Smooth muscle cell (in vitro differentiated cells): ENCODE results near the gene LONRF2. TPM values are rescaled to one million over a fixed set of nuclear protein-coding genes. Genes with fewer than 3 reads are reported as not detected.

Source experiments
- DNase-seq: peaks from one replicate; lab custom pipeline; 2025; ENCODE audit not compliant: unreplicated experiment; lab: John Stamatoyannopoulos, UW
- H2AFZ ChIP-seq: fragments of 200-600 bp; sonication (generic); 2 replicates; pipeline ENCODE4 v1.6.0; 2016; ENCODE audit warnings: antibody characterized with exemption, low read depth, mild to moderate bottlenecking
- H3F3A ChIP-seq: fragments of 200-600 bp; sonication (generic); 2 replicates; pipeline ENCODE4 v1.6.0; 2017; ENCODE audit warnings: antibody characterized with exemption, low read depth
- H3K27ac ChIP-seq: fragments of 200-600 bp; sonication (generic); 2 replicates; pipeline ENCODE4 v1.5.1; 2016; ENCODE audit warnings: low read depth, mild to moderate bottlenecking
- H3K27me3 ChIP-seq: fragments of 200-600 bp; sonication (generic); 2 replicates; pipeline ENCODE4 v1.6.1; 2016; ENCODE audit warnings: low read depth, mild to moderate bottlenecking
- H3K36me3 ChIP-seq: fragments of 200-600 bp; sonication (generic); 2 replicates; pipeline ENCODE4 v1.5.1; 2016; ENCODE audit warnings: low read depth
- H3K4me1 ChIP-seq: fragments of 200-600 bp; sonication (generic); 2 replicates; pipeline ENCODE4 v1.5.1; 2016; ENCODE audit warnings: low read depth
- H3K4me2 ChIP-seq: fragments of 200-600 bp; sonication (generic); 2 replicates; pipeline ENCODE4 v1.6.0; 2016; ENCODE audit warnings: mild to moderate bottlenecking
- H3K4me3 ChIP-seq: fragments of 200-600 bp; sonication (generic); 2 replicates; pipeline ENCODE4 v1.5.1; 2016; ENCODE audit warnings: mild to moderate bottlenecking
- H3K79me2 ChIP-seq: fragments of 200-600 bp; sonication (generic); 2 replicates; pipeline ENCODE4 v1.6.0; 2016; ENCODE audit warnings: low read depth, mild to moderate bottlenecking
- H3K9ac ChIP-seq: fragments of 200-600 bp; sonication (generic); 2 replicates; pipeline ENCODE4 v1.6.0; 2016; ENCODE audit warnings: low read depth
- H3K9me3 ChIP-seq: fragments of 200-600 bp; sonication (generic); replicated peaks from 2 replicates; pipeline ENCODE4 v1.5.1; 2016; ENCODE audit warnings: low read depth
- H4K20me1 ChIP-seq: fragments of 200-600 bp; sonication (generic); 2 replicates; pipeline ENCODE4 v1.6.0; 2016; ENCODE audit warnings: low read depth
- WGBS: methylation state at CpG from one replicate; pipeline ENCODE4 v1.1.7; 2016; ENCODE audit warnings: low lambda C conversion rate; 5-methylcytosine and 5-hydroxymethylcytosine counted together
- polyA plus RNA-seq: library from polyadenylated mRNA; unstranded; fragments of >200 nt; fragmentation: Nextera tagmentation; extraction: Ambion mirVana; gene quantifications from 2 replicates; pipeline ENCODE4 v1.2.1, GENCODE V29; 2016
- total RNA-seq: library from RNA; depleted of rRNA; stranded (reverse); fragments of >200 nt; gene quantifications from 2 replicates; pipeline ENCODE4 v1.2.3, GENCODE V29; 2014
- TF ChIP-seq, protein P1 (sequence below): fragments of 200-600 bp; sonication (generic); IDR thresholded peaks from 2 replicates; pipeline ENCODE4 v1.5.1; 2017; ENCODE audit warnings: borderline replicate concordance, mild to moderate bottlenecking, antibody characterized with exemption; ENCODE audit not compliant: insufficient read depth, poor library complexity, severe bottlenecking

Gene LONRF2
- total and polyA plus RNA-seq, 2 experiments from 2014 or later = 0.06 to 1.4 TPM

DNA sequence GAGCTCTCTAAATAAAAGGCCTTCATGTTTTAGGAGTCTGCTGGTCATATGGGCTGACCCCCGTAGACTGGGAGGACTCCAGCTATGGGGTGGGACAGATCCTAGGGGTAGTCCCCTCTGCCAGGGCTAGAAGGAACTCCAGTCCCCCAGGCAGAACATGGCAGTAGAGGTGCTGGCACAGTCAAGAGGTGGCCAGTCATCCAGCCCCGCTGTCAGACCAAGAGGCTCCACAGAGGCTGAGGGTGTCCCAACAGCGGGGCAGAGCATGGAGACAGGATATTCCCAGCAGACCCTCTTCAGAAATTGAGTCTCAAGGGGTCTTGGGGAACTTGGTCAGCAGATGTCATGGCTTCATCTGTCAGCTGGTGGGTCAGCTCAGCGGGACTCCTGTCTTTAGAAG, 76.6 kb downstream of the LONRF2 start:
- no peaks in the 10 kb centered on the region for H3K79me2 ChIP-seq
- no peak for DNase-seq
- H3K4me2 ChIP-seq = peak overlapping the region; percentile 36
- H3K4me3 ChIP-seq = no peak overlapping the region
- H3K9me3 ChIP-seq = no peaks in the 10 kb centered on the region
- no peak overlapping the region for H3K9ac ChIP-seq
- H3K27ac ChIP-seq = no peak overlapping the region
- H3K27me3 ChIP-seq = peaks cover 19% of the 10 kb centered on the region
- no peak overlapping the region for H2AFZ ChIP-seq
- 92% methylated on average over 4 of the region's 4 CpGs for WGBS
- no peaks in the 10 kb centered on the region for H4K20me1 ChIP-seq
- no peaks in the 10 kb centered on the region for H3F3A ChIP-seq
- TF ChIP-seq, protein P1, sequence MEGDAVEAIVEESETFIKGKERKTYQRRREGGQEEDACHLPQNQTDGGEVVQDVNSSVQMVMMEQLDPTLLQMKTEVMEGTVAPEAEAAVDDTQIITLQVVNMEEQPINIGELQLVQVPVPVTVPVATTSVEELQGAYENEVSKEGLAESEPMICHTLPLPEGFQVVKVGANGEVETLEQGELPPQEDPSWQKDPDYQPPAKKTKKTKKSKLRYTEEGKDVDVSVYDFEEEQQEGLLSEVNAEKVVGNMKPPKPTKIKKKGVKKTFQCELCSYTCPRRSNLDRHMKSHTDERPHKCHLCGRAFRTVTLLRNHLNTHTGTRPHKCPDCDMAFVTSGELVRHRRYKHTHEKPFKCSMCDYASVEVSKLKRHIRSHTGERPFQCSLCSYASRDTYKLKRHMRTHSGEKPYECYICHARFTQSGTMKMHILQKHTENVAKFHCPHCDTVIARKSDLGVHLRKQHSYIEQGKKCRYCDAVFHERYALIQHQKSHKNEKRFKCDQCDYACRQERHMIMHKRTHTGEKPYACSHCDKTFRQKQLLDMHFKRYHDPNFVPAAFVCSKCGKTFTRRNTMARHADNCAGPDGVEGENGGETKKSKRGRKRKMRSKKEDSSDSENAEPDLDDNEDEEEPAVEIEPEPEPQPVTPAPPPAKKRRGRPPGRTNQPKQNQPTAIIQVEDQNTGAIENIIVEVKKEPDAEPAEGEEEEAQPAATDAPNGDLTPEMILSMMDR = no peak
- no peaks in the 10 kb centered on the region for H3K36me3 ChIP-seq
- H3K4me1 ChIP-seq = no peaks in the 10 kb centered on the region

DNA sequence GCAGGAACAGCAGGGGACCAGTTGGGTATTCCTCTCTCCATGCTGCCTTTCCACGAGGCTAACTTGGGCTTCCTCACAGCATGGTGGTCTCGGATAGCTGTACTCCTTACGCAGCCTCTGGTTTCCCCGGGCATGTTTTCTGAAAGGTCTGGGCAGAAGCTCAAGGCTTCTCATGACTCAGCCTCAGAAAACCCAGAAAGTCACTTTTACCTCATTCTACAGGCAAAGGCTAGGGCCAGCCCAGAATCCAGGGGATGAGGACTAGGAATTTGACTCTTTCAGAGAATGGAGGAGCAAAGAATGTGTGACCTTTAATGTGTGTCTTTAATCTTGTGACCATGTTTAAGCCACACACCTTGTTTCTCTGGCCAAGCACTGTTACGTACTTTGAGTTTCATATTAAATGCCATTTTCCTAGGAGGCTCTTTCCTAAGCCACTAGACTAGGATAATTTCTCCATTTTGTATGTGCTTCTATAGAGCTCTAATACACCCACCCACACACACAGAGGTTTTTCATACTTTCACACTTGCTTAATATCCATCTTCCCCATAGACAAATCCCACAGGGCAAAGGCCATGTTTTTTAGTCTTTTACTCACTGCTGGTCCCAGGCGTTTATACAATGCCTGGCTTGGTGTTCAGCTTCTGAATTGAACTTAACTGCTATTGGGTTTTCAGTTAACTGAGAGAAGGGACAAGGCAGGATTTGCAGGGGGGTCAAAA, 77.3 kb downstream of the LONRF2 start:
- no peak overlapping the region for H3K9ac ChIP-seq
- TF ChIP-seq, protein P1 = no peak
- H3K9me3 ChIP-seq = no peaks in the 10 kb centered on the region
- H3K27me3 ChIP-seq = peaks cover 23% of the 10 kb centered on the region
- H4K20me1 ChIP-seq = no peaks in the 10 kb centered on the region
- no peak overlapping the region for H2AFZ ChIP-seq
- H3K4me3 ChIP-seq = no peak overlapping the region
- no peak overlapping the region for H3K27ac ChIP-seq
- H3K4me1 ChIP-seq = no peaks in the 10 kb centered on the region
- WGBS = 68% methylated on average over 6 of the region's 6 CpGs
- no peaks in the 10 kb centered on the region for H3K36me3 ChIP-seq
- H3F3A ChIP-seq = no peaks in the 10 kb centered on the region
- DNase-seq = no peak
- no peaks in the 10 kb centered on the region for H3K79me2 ChIP-seq
- H3K4me2 ChIP-seq = peak overlapping the region; percentile 36

DNA sequence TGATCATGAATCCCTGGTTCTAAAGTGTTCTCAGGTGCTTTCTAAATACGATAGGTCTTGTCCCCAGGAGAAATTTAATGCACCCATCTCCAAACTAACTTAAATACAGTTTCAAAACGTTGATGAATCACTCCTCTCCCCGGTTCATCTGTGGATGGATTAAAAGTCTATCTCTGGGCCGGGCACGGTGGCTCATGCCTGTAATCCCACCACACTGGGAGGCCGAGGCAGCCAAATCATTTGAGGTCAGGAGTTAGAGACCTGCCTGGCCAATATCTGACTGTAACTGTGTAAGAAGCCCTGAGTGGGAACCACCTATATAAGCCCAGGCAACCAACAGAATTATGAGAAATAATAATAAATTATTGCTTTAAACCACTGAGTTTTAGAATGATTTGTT, 78.7 kb downstream of the LONRF2 start:
- 62% methylated on average over 6 of the region's 6 CpGs for WGBS
- Histone ChIP-seq H3F3A (no peaks in the 10 kb centered on the region), H2AFZ (no peak overlapping the region), H3K9me3 (no peaks in the 10 kb centered on the region), H4K20me1 (no peaks in the 10 kb centered on the region), H3K27me3 (peaks cover 25% of the 10 kb centered on the region), H3K36me3 (no peaks in the 10 kb centered on the region), H3K4me3 (no peak overlapping the region), H3K4me2 (no peak overlapping the region), H3K4me1 (no peaks in the 10 kb centered on the region), H3K27ac (no peak overlapping the region), H3K79me2 (no peaks in the 10 kb centered on the region), H3K9ac (no peak overlapping the region)
- no peak for DNase-seq
- TF ChIP-seq, protein P1 = no peak
